IPS DF 19.7 (cell line): ENCODE data around the gene GPN2.

ENCODE experiments used
- DNase-seq: peaks from one replicate; pipeline ENCODE4 v3.0.0-alpha.2; 2013; ENCODE audit warnings: low read depth, low spot score

GPN2 gene

DNA sequence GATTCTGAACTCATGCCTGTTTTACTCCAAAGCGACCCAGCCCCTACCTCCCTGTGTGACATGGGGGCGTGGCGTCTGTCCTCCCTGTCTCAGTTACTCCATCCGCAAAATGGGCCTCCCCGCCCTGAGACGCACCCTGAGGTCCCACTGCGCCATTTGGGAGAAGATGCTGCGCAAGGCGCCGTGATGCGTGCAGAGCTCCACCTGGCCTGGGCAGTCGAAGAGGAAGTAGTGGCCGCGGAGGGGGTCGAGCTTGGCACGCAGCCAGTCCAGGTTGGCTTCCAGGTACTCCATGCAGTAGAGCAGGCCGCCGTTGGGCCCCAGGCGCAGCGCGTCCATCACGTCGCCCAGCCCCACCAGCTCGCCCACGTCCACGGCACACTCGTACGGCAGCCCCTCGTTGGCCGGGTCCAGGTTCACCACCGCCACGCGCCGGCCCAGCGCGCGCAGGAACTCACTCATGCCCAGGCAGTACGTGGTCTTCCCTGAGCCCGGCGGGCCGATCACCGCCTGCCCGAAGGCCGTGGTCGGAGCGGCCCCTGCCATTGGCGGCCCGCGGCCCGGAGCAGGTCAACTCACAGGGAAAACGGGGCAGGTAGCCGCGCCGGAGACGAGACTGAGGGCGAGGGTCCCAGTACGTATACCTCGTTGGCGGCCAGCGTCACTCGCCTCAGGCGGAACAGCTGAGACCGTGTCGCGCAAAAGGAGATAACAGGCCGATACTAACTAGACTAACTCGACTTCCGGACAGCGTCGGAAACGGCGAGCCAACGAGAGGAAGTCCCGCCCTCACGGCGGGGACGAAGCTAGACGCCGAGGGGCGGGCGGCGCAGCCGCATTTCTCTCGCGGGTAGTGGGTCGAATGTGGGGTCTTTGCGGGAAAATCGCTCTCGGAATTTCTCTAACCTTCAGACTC lies at the start of gene GPN2:
Gene GPN2, minus strand, starts transcription at position 733 of the 916 bp plus-strand sequence. Its CDS starts 187 bp downstream, at position 546.
- peak; percentile 45 for DNase-seq

DNA sequence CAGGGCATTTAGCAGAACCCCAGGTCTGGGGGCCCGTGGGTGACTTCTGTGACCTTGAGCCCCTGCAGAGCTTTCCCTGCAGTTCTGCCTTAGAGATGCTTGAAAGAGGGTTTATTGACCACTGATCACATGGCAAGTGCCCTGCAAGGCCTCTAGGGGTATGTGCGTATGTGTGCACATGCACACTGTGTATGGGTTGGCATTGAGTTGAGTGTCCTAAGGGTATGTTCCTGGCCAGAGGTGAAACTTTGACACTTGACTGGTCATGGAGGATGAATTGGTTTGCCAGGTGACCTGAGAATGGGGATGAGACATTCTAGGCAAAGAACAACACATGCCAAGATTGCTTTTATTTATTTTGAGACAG lies 48.6 kb upstream of the GPN2 start:
- DNase-seq = no peak

DNA sequence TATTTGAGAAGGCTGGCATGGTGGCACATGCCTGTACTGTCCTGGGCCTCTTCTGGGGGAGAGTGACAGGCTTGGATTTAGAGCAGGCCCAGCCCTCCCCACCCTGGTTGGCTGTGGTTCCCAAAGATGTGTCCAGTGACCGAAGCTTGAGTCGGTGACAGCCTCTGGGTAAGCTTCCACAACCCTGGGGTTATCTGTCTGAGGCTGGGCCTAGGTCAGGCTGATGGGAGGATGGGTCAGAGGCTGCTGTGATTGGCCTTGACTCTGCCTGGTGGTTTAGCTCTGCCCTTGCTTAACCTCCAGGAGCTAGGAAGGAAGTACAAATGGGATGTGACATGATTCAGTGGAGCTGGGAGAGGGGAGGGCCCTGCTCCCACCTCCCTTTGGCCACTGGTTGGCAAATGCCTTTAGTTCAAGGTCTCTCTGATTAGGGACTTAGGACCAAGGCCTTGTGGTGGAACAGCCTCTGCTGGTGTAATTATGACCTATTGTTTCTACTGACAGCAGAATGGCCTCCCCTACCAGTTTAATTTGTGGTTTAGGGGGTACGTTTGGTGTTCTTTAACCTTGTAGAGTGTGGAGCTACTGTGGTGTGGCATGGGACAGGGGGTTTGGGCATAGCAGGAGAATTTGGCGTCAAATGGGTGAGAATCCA lies 48.0 kb upstream of the GPN2 start:
- no peak for DNase-seq

- no peak for DNase-seq
Observed at GRCh38 chr1:26936823-26937222, 46.7 kb upstream of the GPN2 start.

GRCh38 chr1:26932531-26932930 lies 42.4 kb upstream of the GPN2 start:
- no peak for DNase-seq

DNA sequence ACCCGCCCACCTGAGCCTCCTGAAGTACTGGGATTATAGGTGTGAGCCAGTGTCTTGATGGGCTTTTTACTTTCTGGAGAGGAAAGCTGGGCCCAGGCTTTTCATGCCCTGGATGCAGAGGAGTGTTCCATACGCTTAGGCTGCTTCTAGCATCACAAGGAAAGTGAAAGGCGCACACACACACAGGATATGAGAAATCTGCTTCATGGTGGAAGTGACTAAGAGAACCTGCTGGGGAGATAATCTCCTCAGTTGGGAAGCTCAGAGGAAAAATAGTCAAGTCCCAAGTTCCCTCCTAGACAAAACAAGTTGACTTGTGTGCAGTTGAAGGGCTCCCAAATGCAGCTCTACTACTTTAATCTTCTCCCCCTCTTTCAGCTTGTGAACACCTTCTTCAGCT lies 33.6 kb upstream of the GPN2 start:
- DNase-seq = no peak

DNA sequence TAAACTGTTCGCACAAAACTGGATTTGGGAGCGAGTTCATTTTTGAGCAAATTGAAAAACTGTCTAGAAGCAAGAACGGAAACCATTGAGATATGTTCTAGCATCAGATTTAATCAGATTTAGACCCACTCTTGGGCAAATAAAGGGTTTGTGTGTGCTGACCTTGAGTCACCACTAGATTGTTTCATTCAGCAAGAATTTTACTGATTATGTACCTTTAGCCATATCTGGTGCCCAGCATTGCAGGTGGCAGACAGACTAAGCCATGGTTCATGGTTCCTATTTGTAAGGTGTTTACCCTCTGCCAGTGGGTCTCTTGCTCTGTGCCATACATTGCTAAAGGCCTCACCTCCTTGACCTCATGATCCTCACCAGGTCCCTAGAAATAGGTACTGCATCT lies 32.8 kb upstream of the GPN2 start:
- no peak for DNase-seq

GRCh38 chr1:26922431-26922729 lies 32.3 kb upstream of the GPN2 start:
- DNase-seq = no peak

GRCh38 chr1:26921540-26922430 lies 31.7 kb upstream of the GPN2 start, which contains the start of gene NUDC:
TSS of gene NUDC (plus strand) at chr1:26921743. CDS start at chr1:26921849, 106 bp downstream.
- DNase-seq = peak; percentile 86

- no peak for DNase-seq
Observed at GRCh38 chr1:26921126-26921539, 31.1 kb upstream of the GPN2 start.

DNA sequence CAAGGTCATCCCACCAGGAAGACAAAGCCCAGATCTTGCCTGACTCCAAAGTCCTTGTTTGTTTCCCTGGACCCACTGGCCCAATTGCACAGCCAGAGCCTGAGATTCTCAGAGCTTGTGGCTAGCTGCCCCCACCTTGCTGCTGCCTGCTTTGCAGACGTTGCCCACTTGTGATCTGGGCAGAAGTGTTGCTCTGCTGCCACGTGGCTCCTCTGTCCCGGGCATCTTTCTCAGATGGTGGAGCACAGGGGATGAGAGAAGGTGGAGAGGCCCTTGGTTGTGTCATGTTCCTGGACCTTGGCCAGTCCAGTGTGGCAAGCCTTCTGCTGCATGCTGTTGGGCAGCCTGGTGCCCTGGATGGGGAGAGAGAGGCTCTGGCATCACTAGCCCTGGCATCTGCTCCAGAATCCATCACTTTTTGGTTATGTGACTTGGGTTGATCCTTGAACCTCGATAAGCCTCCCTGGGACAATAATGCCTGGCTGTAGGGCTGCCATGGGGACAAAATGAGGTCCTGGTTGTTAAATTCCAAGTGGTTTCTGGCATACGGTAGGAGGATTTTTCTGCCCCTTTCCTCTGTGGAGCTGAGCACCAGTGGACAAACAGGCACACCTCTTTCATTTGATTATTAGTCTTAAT lies 25.2 kb upstream of the GPN2 start:
- no peak for DNase-seq

DNA sequence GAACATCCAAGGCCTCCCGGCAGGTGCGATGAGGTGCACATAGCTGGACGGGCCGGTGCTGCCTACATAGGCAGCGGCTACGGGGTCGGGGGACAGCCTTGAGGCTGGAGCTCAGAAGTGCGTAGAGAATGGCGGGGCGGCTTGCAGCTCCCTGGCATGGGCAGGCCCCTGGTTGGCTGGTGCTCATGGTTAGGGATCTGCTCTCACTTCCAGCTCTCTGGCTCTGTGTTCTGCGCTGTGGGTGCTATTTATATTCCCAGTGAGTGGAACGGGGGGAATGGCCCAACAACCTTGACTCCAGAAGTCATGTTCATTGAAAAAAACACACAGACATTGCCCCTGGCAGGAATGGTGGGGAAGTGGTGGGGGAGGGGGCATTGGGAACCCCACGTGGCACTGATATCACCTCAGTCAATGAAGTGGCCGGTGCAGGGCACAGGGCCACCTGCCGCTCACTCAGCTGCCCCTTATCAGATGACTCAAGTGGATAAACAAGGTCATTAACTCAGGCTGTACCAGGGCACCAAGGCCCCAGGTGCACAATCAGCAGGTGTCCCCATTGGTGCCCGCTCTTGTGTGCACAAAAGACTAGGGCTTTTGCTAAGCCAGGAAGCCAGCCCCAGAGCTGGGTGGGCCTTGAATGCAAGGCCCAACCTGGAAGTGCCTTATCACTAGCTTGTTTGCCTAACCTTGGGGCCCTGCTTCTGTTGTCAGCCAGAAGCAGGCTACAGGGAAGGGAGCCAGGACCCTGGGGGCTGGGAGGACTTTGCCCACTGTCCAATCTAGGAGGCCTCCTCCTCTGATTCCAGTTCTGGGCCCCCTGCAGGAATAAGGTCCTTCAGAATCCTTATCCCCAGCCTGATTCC lies 23.9 kb upstream of the GPN2 start, which contains the start of gene NR0B2:
Gene NR0B2, minus strand, starts transcription at position 222 of the 866 bp plus-strand sequence. Its CDS starts 35 bp downstream, at position 187.
- no peak for DNase-seq

GRCh38 chr1:26913389-26913753 lies 23.3 kb upstream of the GPN2 start:
- no peak for DNase-seq

DNA sequence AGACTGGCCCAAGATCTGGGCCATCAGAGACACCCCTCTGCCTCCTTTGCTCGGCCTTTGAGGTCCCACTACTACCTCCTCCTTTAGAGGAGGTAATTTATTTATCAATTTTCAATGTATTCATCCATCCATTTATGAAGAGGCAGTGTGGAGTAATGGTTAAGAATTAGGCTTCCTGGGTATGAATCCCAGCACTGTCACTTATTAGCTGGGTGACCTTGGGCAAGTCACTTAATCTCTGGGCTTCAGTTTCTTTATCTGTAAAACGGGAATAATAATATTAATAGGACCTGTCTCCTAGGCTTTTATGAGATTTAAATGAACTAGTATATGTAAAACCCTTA lies 22.0 kb upstream of the GPN2 start:
- DNase-seq = no peak

- no peak for DNase-seq
Observed at GRCh38 chr1:26911399-26912146, 21.5 kb upstream of the GPN2 start.

GRCh38 chr1:26910343-26911160 lies 20.5 kb upstream of the GPN2 start:
- DNase-seq = no peak

- DNase-seq = no peak
Observed at GRCh38 chr1:26909951-26910342, 19.9 kb upstream of the GPN2 start.

GRCh38 chr1:26907071-26907917 lies 17.2 kb upstream of the GPN2 start:
- DNase-seq = no peak
